ENCODE measurements around the gene DOK4. TPM values are rescaled to one million over a fixed set of nuclear protein-coding genes. Genes with fewer than 3 reads are reported as not detected.
A peak's percentile ranks its signal among the peaks of the same experiment; 100 is the strongest.

Gene DOK4
- total RNA-seq, 1 donor from 2014 or later, result 83.6 TPM

GRCh38 chr16:57513371-57514102 lies 27.2 kb upstream of the DOK4 start:
- H3K27ac Mint-ChIP-seq, result peak overlapping the region; percentile 96
- DNase-seq (ENCODE audit: low spot score in 2 of 2, unreplicated experiment in 2 of 2), result peak; percentile 48 to 70
- H3K27me3 Mint-ChIP-seq (ENCODE audit: low read depth), result no peaks in the 10 kb centered on the region
- H3K4me3 Mint-ChIP-seq, result no peak overlapping the region
- peaks cover 57% of the 10 kb centered on the region for H3K4me1 Mint-ChIP-seq
- H3K36me3 Mint-ChIP-seq, result peaks cover 17% of the 10 kb centered on the region
- H3K9me3 Mint-ChIP-seq, result no peaks in the 10 kb centered on the region
- TF ChIP-seq CTCF (IDR thresholded peaks at IDR 0.05; ENCODE audit: unreplicated experiment), result no peak

GRCh38 chr16:57512296-57513001 lies 26.2 kb upstream of the DOK4 start:
- no peak for TF ChIP-seq CTCF (IDR thresholded peaks at IDR 0.05; ENCODE audit: unreplicated experiment)
- no peak for DNase-seq (ENCODE audit: low spot score in 2 of 2, unreplicated experiment in 2 of 2)
- Mint-ChIP-seq H3K4me3 (no peak overlapping the region), H3K27ac (peak overlapping the region; percentile 96), H3K4me1 (peaks cover 68% of the 10 kb centered on the region), H3K27me3 (ENCODE audit: low read depth) (no peaks in the 10 kb centered on the region), H3K9me3 (no peaks in the 10 kb centered on the region), H3K36me3 (peaks cover 17% of the 10 kb centered on the region)

- DNase-seq (ENCODE audit: low spot score in 2 of 2, unreplicated experiment in 2 of 2), result no peak
- Mint-ChIP-seq H3K9me3 (no peaks in the 10 kb centered on the region), H3K27me3 (ENCODE audit: low read depth) (no peaks in the 10 kb centered on the region), H3K4me1 (peaks cover 69% of the 10 kb centered on the region), H3K4me3 (no peak overlapping the region), H3K27ac (peak overlapping the region; percentile 93), H3K36me3 (peaks cover 4% of the 10 kb centered on the region)
- TF ChIP-seq CTCF (IDR thresholded peaks at IDR 0.05; ENCODE audit: unreplicated experiment), result no peak
Measured at GRCh38 chr16:57510016-57510871, 24.0 kb upstream of the DOK4 start.

- H3K36me3 Mint-ChIP-seq, result peaks cover 2% of the 10 kb centered on the region
- H3K27me3 Mint-ChIP-seq (ENCODE audit: low read depth), result no peaks in the 10 kb centered on the region
- H3K4me3 Mint-ChIP-seq, result no peak overlapping the region
- no peak for DNase-seq (ENCODE audit: low spot score in 2 of 2, unreplicated experiment in 2 of 2)
- TF ChIP-seq CTCF (IDR thresholded peaks at IDR 0.05; ENCODE audit: unreplicated experiment), result no peak
- peaks cover 68% of the 10 kb centered on the region for H3K4me1 Mint-ChIP-seq
- H3K27ac Mint-ChIP-seq, result peak overlapping the region; percentile 93
- H3K9me3 Mint-ChIP-seq, result no peaks in the 10 kb centered on the region
Measured at GRCh38 chr16:57509231-57509923, 23.1 kb upstream of the DOK4 start.

- no peak for DNase-seq (ENCODE audit: low spot score in 2 of 2, unreplicated experiment in 2 of 2)
- Mint-ChIP-seq H3K36me3 (peaks cover 2% of the 10 kb centered on the region), H3K4me3 (no peak overlapping the region), H3K27me3 (ENCODE audit: low read depth) (no peaks in the 10 kb centered on the region), H3K27ac (peak overlapping the region; percentile 78), H3K9me3 (no peaks in the 10 kb centered on the region), H3K4me1 (peaks cover 68% of the 10 kb centered on the region)
- no peak for TF ChIP-seq CTCF (IDR thresholded peaks at IDR 0.05; ENCODE audit: unreplicated experiment)
Measured at GRCh38 chr16:57508035-57508425, 21.7 kb upstream of the DOK4 start.

All from mesothelial cell of epicardium (in vitro differentiated cells).